A549 (cell line): ENCODE measurements around the gene SUN2.

Experiments used
- CEBPB ChIP-seq, 2 experiments: fragments of >200 bp in 1 of 2; sonication (Bioruptor Twin) in 1 of 2; formaldehyde crosslinking in 1 of 2; IDR thresholded peaks; 2 replicates each; pipeline ENCODE4 v1.6.1; 2012 to 2016
- CHD4 ChIP-seq: fragments of 200-600 bp; sonication (generic); IDR thresholded peaks from 2 replicates; pipeline ENCODE4 v1.6.1; 2016; ENCODE audit warnings: antibody characterized with exemption, mild to moderate bottlenecking, borderline replicate concordance
- NFE2L2 ChIP-seq: fragments of 150-350 bp; conservative IDR thresholded peaks from 2 replicates; pipeline ENCODE4 v1.6.1; 2014; ENCODE audit warnings: low read length
- RAD21 ChIP-seq, 2 experiments: fragments of >200 bp in 1 of 2; sonication (Bioruptor Twin) in 1 of 2; formaldehyde crosslinking in 1 of 2; IDR thresholded peaks in 1 of 2; conservative IDR thresholded peaks in 1 of 2; 2 replicates in 1 of 2; 3 replicates in 1 of 2; pipeline ENCODE4 v1.6.1; 2012 to 2018; ENCODE audit warnings: inconsistent platforms in 1 of 2
- RNF2 ChIP-seq: fragments of 200-600 bp; sonication (generic); IDR thresholded peaks from 2 replicates; pipeline ENCODE4 v1.6.1; 2016; ENCODE audit warnings: low read depth, mild to moderate bottlenecking, antibody characterized with exemption, moderate library complexity, borderline replicate concordance
- TF ChIP-seq, protein P1 (sequence below): fragments of >200 bp; sonication (Bioruptor Twin); formaldehyde crosslinking; IDR thresholded peaks from 3 replicates; pipeline ENCODE4 v1.5.1; 2016

DNA sequence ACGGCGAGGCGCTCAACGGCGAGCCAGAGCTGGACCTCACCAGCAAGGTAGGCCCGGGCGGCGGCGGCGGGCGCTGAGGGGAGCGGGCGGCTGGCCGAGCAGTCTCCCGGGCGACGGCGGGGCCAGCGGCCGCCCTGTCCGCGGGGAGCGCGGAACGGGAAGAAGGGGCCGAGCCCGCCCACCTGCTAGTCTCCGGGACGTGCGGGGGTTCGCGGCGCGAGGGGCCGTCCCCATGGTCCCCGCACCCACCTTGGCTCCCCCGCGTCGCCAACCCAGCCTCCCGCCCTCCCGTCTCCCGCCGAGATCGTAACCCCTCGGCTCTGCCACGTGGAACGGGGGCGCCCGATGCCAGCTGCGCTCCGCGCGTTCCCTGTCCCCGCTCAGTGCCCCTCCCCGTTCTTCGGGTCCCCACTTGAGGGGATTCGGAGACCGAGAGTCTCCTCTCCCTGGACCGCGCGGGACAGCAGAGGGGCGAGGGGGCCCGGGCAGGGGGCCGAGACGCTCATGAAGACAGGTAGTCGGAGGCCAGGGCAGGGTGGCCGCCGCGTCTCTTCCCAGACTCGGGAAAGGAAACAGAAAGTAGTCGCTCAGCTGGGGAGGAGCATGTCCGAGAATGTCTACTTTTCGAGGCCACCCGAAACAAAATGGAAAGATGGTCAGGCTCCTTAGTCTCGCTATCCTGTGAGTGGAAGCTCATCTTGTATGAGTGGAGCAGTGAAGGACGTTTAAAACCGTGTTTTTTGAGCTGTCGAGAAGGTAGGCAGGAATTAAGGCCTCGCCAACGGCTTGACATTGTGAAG is 49.5 kb downstream of the SUN2 start:
- no peak for TF ChIP-seq CHD4
- TF ChIP-seq CEBPB (IDR thresholded peaks at IDR 0.05): no peak
- TF ChIP-seq RAD21 (conservative IDR thresholded peaks at IDR 0.05 in 1 of 2, IDR thresholded peaks at IDR 0.05 in 1 of 2): no peak
- TF ChIP-seq, protein P1, sequence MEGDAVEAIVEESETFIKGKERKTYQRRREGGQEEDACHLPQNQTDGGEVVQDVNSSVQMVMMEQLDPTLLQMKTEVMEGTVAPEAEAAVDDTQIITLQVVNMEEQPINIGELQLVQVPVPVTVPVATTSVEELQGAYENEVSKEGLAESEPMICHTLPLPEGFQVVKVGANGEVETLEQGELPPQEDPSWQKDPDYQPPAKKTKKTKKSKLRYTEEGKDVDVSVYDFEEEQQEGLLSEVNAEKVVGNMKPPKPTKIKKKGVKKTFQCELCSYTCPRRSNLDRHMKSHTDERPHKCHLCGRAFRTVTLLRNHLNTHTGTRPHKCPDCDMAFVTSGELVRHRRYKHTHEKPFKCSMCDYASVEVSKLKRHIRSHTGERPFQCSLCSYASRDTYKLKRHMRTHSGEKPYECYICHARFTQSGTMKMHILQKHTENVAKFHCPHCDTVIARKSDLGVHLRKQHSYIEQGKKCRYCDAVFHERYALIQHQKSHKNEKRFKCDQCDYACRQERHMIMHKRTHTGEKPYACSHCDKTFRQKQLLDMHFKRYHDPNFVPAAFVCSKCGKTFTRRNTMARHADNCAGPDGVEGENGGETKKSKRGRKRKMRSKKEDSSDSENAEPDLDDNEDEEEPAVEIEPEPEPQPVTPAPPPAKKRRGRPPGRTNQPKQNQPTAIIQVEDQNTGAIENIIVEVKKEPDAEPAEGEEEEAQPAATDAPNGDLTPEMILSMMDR: no peak
- TF ChIP-seq NFE2L2: no peak
- TF ChIP-seq RNF2: no peak
